Measurements from ENCODE around the gene ARHGAP26. TPM values are rescaled to one million over a fixed set of nuclear protein-coding genes. Genes with fewer than 3 reads are reported as not detected.

ARHGAP26 gene
- total RNA-seq, 1 experiment from 2014 or later = 79.8 TPM

DNA sequence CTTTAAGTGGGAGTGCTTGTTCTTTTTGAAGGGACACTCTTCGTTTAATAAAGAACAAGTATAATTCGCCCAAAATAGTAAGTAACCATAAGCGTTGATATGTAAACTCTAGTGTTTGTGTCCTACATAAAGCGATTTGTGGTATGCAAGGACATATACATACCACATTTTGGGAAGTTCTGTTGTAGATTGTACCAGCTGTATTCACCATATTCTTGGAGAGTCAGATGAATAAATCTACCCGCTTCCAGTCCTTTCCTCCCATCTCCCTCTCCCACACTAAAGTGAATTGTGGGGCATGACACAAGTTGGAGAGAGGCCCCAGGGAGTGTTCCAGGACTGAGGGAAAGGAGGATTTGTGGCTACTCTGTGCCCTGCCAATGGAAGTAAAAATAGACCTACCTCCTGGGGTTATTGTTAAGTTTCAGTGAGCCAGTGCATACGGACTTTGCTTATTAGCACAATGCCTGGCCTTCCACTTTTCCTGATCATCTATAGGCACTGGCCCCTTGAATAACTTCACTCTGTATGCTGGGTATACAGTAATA, 40.6 kb downstream of the ARHGAP26 start:
- Mint-ChIP-seq H3K4me1 (ENCODE audit: low read depth, unreplicated experiment) (peaks cover 46% of the 10 kb centered on the region), H3K27me3 (ENCODE audit: insufficient read depth, unreplicated experiment) (no peaks in the 10 kb centered on the region), H3K27ac (ENCODE audit: unreplicated experiment) (no peak overlapping the region), H3K9me3 (ENCODE audit: unreplicated experiment) (no peaks in the 10 kb centered on the region), H3K4me3 (ENCODE audit: unreplicated experiment) (no peak overlapping the region), H3K36me3 (ENCODE audit: insufficient read depth, unreplicated experiment) (no peaks in the 10 kb centered on the region)
- H3K27me3 ChIP-seq (replicated peaks; ENCODE audit: control insufficient read depth, insufficient read depth, low read length) = no peaks in the 10 kb centered on the region
- TF ChIP-seq CTCF (IDR thresholded peaks at IDR 0.05; ENCODE audit: insufficient read depth in 1 of 2, low read depth in 1 of 2, low read length in 1 of 2, severe bottlenecking in 1 of 2, unreplicated experiment in 1 of 2) = no peak
- POLR2A ChIA-PET = no interaction called here
- H3K9me3 ChIP-seq = no peaks in the 10 kb centered on the region
- BruUV-seq (replicated peaks) = no TSS peak
- no peak overlapping the region for H3K4me3 ChIP-seq (ENCODE audit: low read depth, low read length)
- DNase-seq = no peak
- H3K4me1 ChIP-seq = peaks cover 46% of the 10 kb centered on the region
- CTCF ChIA-PET = interaction anchor here (0.5 to 0.7 kb wide), 2 partner anchors 98 to 1491 kb away, joined by 3 read pairs; no protein-coding TSS in a partner anchor
- intact Hi-C loops (cut with micrococcal nuclease; ENCODE audit: unreplicated experiment) = no loop called here
- H3K36me3 ChIP-seq (ENCODE audit: control insufficient read depth, insufficient read depth, low read length) = no peaks in the 10 kb centered on the region

DNA sequence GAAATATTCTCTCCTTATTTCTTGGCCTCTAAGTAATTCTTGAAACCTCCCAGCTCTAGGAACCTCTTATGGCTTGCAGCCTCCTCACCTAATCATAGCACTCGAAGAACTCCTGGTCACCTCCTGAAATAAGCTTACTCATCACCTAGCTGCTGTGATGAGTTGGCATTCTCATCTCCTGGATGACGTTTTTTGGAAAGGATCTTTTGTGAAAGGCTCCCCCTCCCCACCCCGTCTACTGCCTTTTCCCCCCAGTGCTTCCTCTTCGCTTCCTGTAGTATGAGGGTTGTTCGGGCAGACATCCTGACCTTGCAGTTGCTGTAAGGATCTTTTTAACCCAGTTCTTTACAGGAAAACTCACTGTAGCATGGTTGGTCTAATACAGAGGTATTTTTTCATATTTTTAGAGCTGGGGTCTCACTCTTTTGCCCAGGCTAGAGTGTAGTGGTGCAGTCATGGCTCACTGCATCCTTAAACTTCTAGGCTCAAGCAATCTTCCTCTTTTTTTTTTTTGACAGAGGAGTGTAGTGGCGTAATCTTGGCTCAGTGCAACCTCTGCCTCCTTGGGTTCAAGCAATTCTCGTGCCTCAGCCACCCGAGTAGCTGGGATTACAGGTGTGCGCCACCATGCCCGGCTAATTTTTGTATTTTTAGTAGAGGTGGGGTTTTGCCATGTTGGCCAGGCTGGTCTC, 41.8 kb downstream of the ARHGAP26 start:
- H3K27ac Mint-ChIP-seq (ENCODE audit: unreplicated experiment) = no peak overlapping the region
- H3K4me3 Mint-ChIP-seq (ENCODE audit: unreplicated experiment) = no peak overlapping the region
- no TSS peak for BruUV-seq (replicated peaks)
- Histone ChIP-seq H3K4me3 (ENCODE audit: low read depth, low read length) (no peak overlapping the region), H3K36me3 (ENCODE audit: control insufficient read depth, insufficient read depth, low read length) (no peaks in the 10 kb centered on the region), H3K27me3 (replicated peaks; ENCODE audit: control insufficient read depth, insufficient read depth, low read length) (no peaks in the 10 kb centered on the region), H3K9me3 (no peaks in the 10 kb centered on the region), H3K4me1 (peaks cover 43% of the 10 kb centered on the region)
- ChIA-PET POLR2A (no interaction called here), CTCF (no interaction called here)
- peaks cover 51% of the 10 kb centered on the region for H3K4me1 Mint-ChIP-seq (ENCODE audit: low read depth, unreplicated experiment)
- H3K27me3 Mint-ChIP-seq (ENCODE audit: insufficient read depth, unreplicated experiment) = no peaks in the 10 kb centered on the region
- H3K9me3 Mint-ChIP-seq (ENCODE audit: unreplicated experiment) = no peaks in the 10 kb centered on the region
- no peak for TF ChIP-seq CTCF (IDR thresholded peaks at IDR 0.05; ENCODE audit: insufficient read depth in 1 of 2, low read depth in 1 of 2, low read length in 1 of 2, severe bottlenecking in 1 of 2, unreplicated experiment in 1 of 2)
- H3K36me3 Mint-ChIP-seq (ENCODE audit: insufficient read depth, unreplicated experiment) = no peaks in the 10 kb centered on the region
- intact Hi-C loops (cut with micrococcal nuclease; ENCODE audit: unreplicated experiment) = no loop called here
- DNase-seq = no peak

DNA sequence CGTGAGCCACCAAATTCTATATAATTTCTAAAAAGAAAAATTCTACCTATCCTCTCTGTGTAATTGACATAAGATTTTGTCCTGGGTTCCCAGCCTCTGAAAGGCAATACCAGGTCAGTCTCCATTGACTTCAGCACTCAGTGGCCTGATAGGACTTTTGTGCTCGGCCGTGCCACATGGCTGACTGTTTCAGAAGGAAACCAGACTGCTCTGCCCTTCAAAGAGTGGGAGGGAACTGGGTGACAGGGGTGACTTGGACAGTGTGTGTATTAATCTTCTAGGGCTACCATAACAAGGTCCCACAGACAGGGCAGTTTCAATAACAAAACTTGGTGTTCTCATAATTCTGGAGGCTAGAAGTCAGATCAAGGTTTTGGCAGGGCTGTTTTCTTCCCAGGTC, 43.0 kb downstream of the ARHGAP26 start:
- no peak for TF ChIP-seq CTCF (IDR thresholded peaks at IDR 0.05; ENCODE audit: insufficient read depth in 1 of 2, low read depth in 1 of 2, low read length in 1 of 2, severe bottlenecking in 1 of 2, unreplicated experiment in 1 of 2)
- intact Hi-C loops (cut with micrococcal nuclease; ENCODE audit: unreplicated experiment) = no loop called here
- DNase-seq = no peak
- H3K36me3 Mint-ChIP-seq (ENCODE audit: insufficient read depth, unreplicated experiment) = no peaks in the 10 kb centered on the region
- BruUV-seq (replicated peaks) = no TSS peak
- POLR2A ChIA-PET = interaction anchor here (0.5 kb wide), 1 partner anchor 18 kb away, joined by 3 read pairs; no protein-coding TSS in a partner anchor
- Histone ChIP-seq H3K27me3 (replicated peaks; ENCODE audit: control insufficient read depth, insufficient read depth, low read length) (no peaks in the 10 kb centered on the region), H3K9me3 (no peaks in the 10 kb centered on the region), H3K36me3 (ENCODE audit: control insufficient read depth, insufficient read depth, low read length) (no peaks in the 10 kb centered on the region), H3K4me1 (peaks cover 44% of the 10 kb centered on the region), H3K4me3 (ENCODE audit: low read depth, low read length) (no peak overlapping the region)
- H3K27me3 Mint-ChIP-seq (ENCODE audit: insufficient read depth, unreplicated experiment) = no peaks in the 10 kb centered on the region
- H3K9me3 Mint-ChIP-seq (ENCODE audit: unreplicated experiment) = no peaks in the 10 kb centered on the region
- peak overlapping the region; percentile 75 for H3K27ac Mint-ChIP-seq (ENCODE audit: unreplicated experiment)
- peaks cover 48% of the 10 kb centered on the region for H3K4me1 Mint-ChIP-seq (ENCODE audit: low read depth, unreplicated experiment)
- CTCF ChIA-PET = no interaction called here
- H3K4me3 Mint-ChIP-seq (ENCODE audit: unreplicated experiment) = no peak overlapping the region
